Globus pallidus (tissue), 1 donor: ENCODE measurements around the gene TCEA2.

Experiments
- DNase-seq: peaks from one replicate; pipeline ENCODE4 v3.0.0-alpha.2; 2015; ENCODE audit warnings: low spot score

TCEA2 gene

GRCh38 chr20:64035933-64036345 lies 27.1 kb upstream of the TCEA2 start, which contains the start of gene C20orf204:
Gene C20orf204, plus strand, starts transcription at chr20:64036182. Its CDS starts 142 bp downstream, at chr20:64036324.
- DNase-seq: no peak

GRCh38 chr20:64036346-64037198 lies 26.4 kb upstream of the TCEA2 start:
- DNase-seq: no peak

- DNase-seq: no peak
Measured at GRCh38 chr20:64037199-64037497, 25.9 kb upstream of the TCEA2 start.

GRCh38 chr20:64037498-64038213 lies 25.3 kb upstream of the TCEA2 start:
- DNase-seq: no peak

- no peak for DNase-seq
Measured at GRCh38 chr20:64038224-64038564, 24.8 kb upstream of the TCEA2 start.

GRCh38 chr20:64038565-64039292 lies 24.3 kb upstream of the TCEA2 start:
- DNase-seq: no peak

GRCh38 chr20:64039293-64040160 lies 23.5 kb upstream of the TCEA2 start:
- no peak for DNase-seq

- DNase-seq: no peak
Measured at GRCh38 chr20:64040231-64041039, 22.6 kb upstream of the TCEA2 start.

- no peak for DNase-seq
Measured at GRCh38 chr20:64041040-64041780, 21.8 kb upstream of the TCEA2 start.

- no peak for DNase-seq
Measured at GRCh38 chr20:64041781-64042053, 21.3 kb upstream of the TCEA2 start.

GRCh38 chr20:64042054-64042781 lies 20.8 kb upstream of the TCEA2 start:
- DNase-seq: no peak

- no peak for DNase-seq
Measured at GRCh38 chr20:64043768-64044167, 19.2 kb upstream of the TCEA2 start.

GRCh38 chr20:64044484-64045247 lies 18.3 kb upstream of the TCEA2 start:
- no peak for DNase-seq

- DNase-seq: no peak
Measured at GRCh38 chr20:64045346-64046011, 17.5 kb upstream of the TCEA2 start.

GRCh38 chr20:64047046-64047389 lies 16.0 kb upstream of the TCEA2 start:
- DNase-seq: no peak

- DNase-seq: no peak
Measured at GRCh38 chr20:64047968-64048401, 15.0 kb upstream of the TCEA2 start.

GRCh38 chr20:64048402-64049044 lies 14.5 kb upstream of the TCEA2 start:
- no peak for DNase-seq
